GM19452 (cell line): ENCODE data around the gene DDX25.

Source experiments
- ATAC-seq: cut with Tn5 transposase; IDR thresholded peaks from one replicate; pipeline ENCODE4 v1.9.1; 2021; ENCODE audit not compliant: unreplicated experiment

Gene DDX25

GRCh38 chr11:125948278-125949051 lies 44.2 kb downstream of the DDX25 start:
- no peak for ATAC-seq

- no peak for ATAC-seq
Observed at GRCh38 chr11:125949271-125950177, 45.2 kb downstream of the DDX25 start.

GRCh38 chr11:125950178-125950490 lies 45.8 kb downstream of the DDX25 start:
- ATAC-seq, result no peak

- ATAC-seq, result no peak
Observed at GRCh38 chr11:125950696-125951651, 46.7 kb downstream of the DDX25 start.

GRCh38 chr11:125951731-125952130 lies 47.4 kb downstream of the DDX25 start:
- no peak for ATAC-seq

- no peak for ATAC-seq
Observed at GRCh38 chr11:125952559-125952958, 48.3 kb downstream of the DDX25 start.

GRCh38 chr11:125952973-125953372 lies 48.7 kb downstream of the DDX25 start:
- no peak for ATAC-seq

GRCh38 chr11:125953401-125953935 lies 49.2 kb downstream of the DDX25 start:
- ATAC-seq, result no peak

GRCh38 chr11:125954123-125954944 lies 50.0 kb downstream of the DDX25 start:
- ATAC-seq, result no peak

GRCh38 chr11:125954945-125955640 lies 50.8 kb downstream of the DDX25 start:
- no peak for ATAC-seq

- ATAC-seq, result no peak
Observed at GRCh38 chr11:125955856-125956255, 51.5 kb downstream of the DDX25 start.

- ATAC-seq, result no peak
Observed at GRCh38 chr11:125956391-125957134, 52.3 kb downstream of the DDX25 start.

- ATAC-seq, result no peak
Observed at GRCh38 chr11:125957618-125958332, 53.5 kb downstream of the DDX25 start.

GRCh38 chr11:125958872-125959400 lies 54.6 kb downstream of the DDX25 start:
- ATAC-seq, result no peak

GRCh38 chr11:125959511-125959910 lies 55.2 kb downstream of the DDX25 start:
- no peak for ATAC-seq

GRCh38 chr11:125959931-125960330 lies 55.6 kb downstream of the DDX25 start:
- no peak for ATAC-seq

- no peak for ATAC-seq
Observed at GRCh38 chr11:125960771-125961170, 56.5 kb downstream of the DDX25 start.

- ATAC-seq, result no peak
Observed at GRCh38 chr11:125967515-125967914, 63.2 kb downstream of the DDX25 start.
